CD4-positive, alpha-beta T cell (primary cell): ENCODE results near the gene DMRT3. TPM values are rescaled to one million over a fixed set of nuclear protein-coding genes. Genes with fewer than 3 reads are reported as not detected.

Experiments
- ATAC-seq: fragments of 200-7000 bp; cut with Tn5 transposase; one replicate; pipeline ENCODE4 v1.10.0; 2022; ENCODE audit warnings: mild to moderate bottlenecking; ENCODE audit not compliant: poor library complexity
- CTCF ChIA-PET: fragments of 350-600 bp; sonication (Branson Sonifier 250); formaldehyde crosslinking; loops from one replicate; lab custom pipeline; 2021; ENCODE audit warnings: antibody characterized with exemption, inconsistent platforms; lab: Charles Lee
- POLR2A ChIA-PET: fragments of 350-600 bp; sonication (Branson Sonifier 250); formaldehyde crosslinking; loops from one replicate; lab custom pipeline; 2021; ENCODE audit warnings: antibody characterized with exemption, inconsistent platforms; lab: Charles Lee
- DNase-seq, 14 experiments: peaks; one replicate each; pipeline ENCODE4 v3.0.0-alpha.2; 2013 to 2020; ENCODE audit warnings: mixed read lengths in 2 of 14
- H3K27ac ChIP-seq, 2 donors: one replicate each; pipeline versions ENCODE4 v1.5.1 to v1.7.0; 2013; ENCODE audit warnings: low read length in 2 of 2, low read depth in 1 of 2, mild to moderate bottlenecking in 1 of 2
- H3K27me3 ChIP-seq, 2 experiments: 1 replicate in 1 of 2; 2 replicates in 1 of 2; pipeline versions ENCODE4 v1.6.1 to v1.7.0; 2013; ENCODE audit warnings: low read length in 2 of 2, control low read depth in 1 of 2, mild to moderate bottlenecking in 1 of 2, moderate library complexity in 1 of 2; ENCODE audit not compliant: insufficient read depth in 2 of 2, control insufficient read depth in 1 of 2
- H3K36me3 ChIP-seq: one replicate; pipeline ENCODE4 v1.6.1; 2013; ENCODE audit warnings: low read length, control low read depth; ENCODE audit not compliant: insufficient read depth
- H3K4me1 ChIP-seq: one replicate; pipeline ENCODE4 v1.6.1; 2013; ENCODE audit warnings: low read length, control low read depth; ENCODE audit not compliant: insufficient read depth
- H3K4me3 ChIP-seq: one replicate; pipeline ENCODE4 v1.5.1; 2013; ENCODE audit warnings: mild to moderate bottlenecking, low read length, moderate library complexity
- H3K9me3 ChIP-seq, 2 experiments: 1 replicate in 1 of 2; 2 replicates in 1 of 2; pipeline versions ENCODE4 v1.6.1 to v1.7.0; 2013; ENCODE audit warnings: low read length in 2 of 2, mild to moderate bottlenecking in 2 of 2, control low read depth in 1 of 2, moderate library complexity in 1 of 2; ENCODE audit not compliant: control insufficient read depth in 1 of 2, insufficient read depth in 1 of 2
- H3K27ac Mint-ChIP-seq: one replicate; pipeline ENCODE4 v1.8.0; 2020; ENCODE audit warnings: mixed read lengths
- H3K27me3 Mint-ChIP-seq: one replicate; pipeline ENCODE4 v1.8.0; 2021; ENCODE audit warnings: mixed read lengths
- H3K36me3 Mint-ChIP-seq: one replicate; pipeline ENCODE4 v1.8.0; 2021; ENCODE audit warnings: low read depth, mixed read lengths
- H3K4me1 Mint-ChIP-seq: one replicate; pipeline ENCODE4 v1.8.0; 2021; ENCODE audit warnings: low read depth, mixed read lengths
- H3K4me3 Mint-ChIP-seq: one replicate; pipeline ENCODE4 v1.8.0; 2020; ENCODE audit warnings: mild to moderate bottlenecking, mixed read lengths
- H3K9me3 Mint-ChIP-seq: one replicate; pipeline ENCODE4 v1.8.0; 2020; ENCODE audit warnings: mixed read lengths
- intact Hi-C, 2 experiments: fragments of 100-400 bp; cut with DNase I in 1 of 2; cut with micrococcal nuclease in 1 of 2; formaldehyde crosslinking; loops; one replicate each; pipeline versions ENCODE4 v1.15.1 to v1.9.0; 2023 to 2025; cut with DNase I, micrococcal nuclease
- total RNA-seq, 174 experiments: library from RNA in 2 of 174; stranded (reverse) in 2 of 174; gene quantifications; one replicate each; pipeline ENCODE4 v1.2.3 and lab custom pipeline; 2021 to 2026
- TF ChIP-seq, protein P1 (sequence below): fragments of 200-600 bp; IDR thresholded peaks from one replicate; pipeline ENCODE4 v1.8.0; 2022; ENCODE audit warnings: antibody characterized with exemption, mild to moderate bottlenecking

The DMRT3 gene
- total RNA-seq, 2 experiments from 2014 or later: not detected

GRCh38 chr9:969310-970150, 6.9 kb upstream of the DMRT3 start:
- CTCF ChIA-PET: no interaction called here
- peaks cover 25% of the 10 kb centered on the region for H3K4me1 Mint-ChIP-seq
- H3K27ac ChIP-seq: no peak overlapping the region
- ATAC-seq (no peak), DNase-seq (no peak)
- TF ChIP-seq, protein P1, sequence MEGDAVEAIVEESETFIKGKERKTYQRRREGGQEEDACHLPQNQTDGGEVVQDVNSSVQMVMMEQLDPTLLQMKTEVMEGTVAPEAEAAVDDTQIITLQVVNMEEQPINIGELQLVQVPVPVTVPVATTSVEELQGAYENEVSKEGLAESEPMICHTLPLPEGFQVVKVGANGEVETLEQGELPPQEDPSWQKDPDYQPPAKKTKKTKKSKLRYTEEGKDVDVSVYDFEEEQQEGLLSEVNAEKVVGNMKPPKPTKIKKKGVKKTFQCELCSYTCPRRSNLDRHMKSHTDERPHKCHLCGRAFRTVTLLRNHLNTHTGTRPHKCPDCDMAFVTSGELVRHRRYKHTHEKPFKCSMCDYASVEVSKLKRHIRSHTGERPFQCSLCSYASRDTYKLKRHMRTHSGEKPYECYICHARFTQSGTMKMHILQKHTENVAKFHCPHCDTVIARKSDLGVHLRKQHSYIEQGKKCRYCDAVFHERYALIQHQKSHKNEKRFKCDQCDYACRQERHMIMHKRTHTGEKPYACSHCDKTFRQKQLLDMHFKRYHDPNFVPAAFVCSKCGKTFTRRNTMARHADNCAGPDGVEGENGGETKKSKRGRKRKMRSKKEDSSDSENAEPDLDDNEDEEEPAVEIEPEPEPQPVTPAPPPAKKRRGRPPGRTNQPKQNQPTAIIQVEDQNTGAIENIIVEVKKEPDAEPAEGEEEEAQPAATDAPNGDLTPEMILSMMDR: no peak
- peaks cover 81% of the 10 kb centered on the region for H3K27me3 Mint-ChIP-seq
- peaks cover 8 to 51% of the 10 kb centered on the region in 2 experiments for H3K9me3 ChIP-seq
- peaks cover 70 to 97% of the 10 kb centered on the region in 2 experiments for H3K27me3 ChIP-seq
- intact Hi-C loops: no loop called here
- H3K4me3 ChIP-seq: no peak overlapping the region
- H3K4me3 Mint-ChIP-seq: peak overlapping the region; percentile 43
- POLR2A ChIA-PET: no interaction called here
- H3K36me3 ChIP-seq: no peaks in the 10 kb centered on the region
- no peak overlapping the region for H3K27ac Mint-ChIP-seq
- H3K9me3 Mint-ChIP-seq: peaks cover 4% of the 10 kb centered on the region
- peaks cover 36% of the 10 kb centered on the region for H3K4me1 ChIP-seq
- no peaks in the 10 kb centered on the region for H3K36me3 Mint-ChIP-seq

- POLR2A ChIA-PET: no interaction called here
- intact Hi-C loops: no loop called here
- Histone ChIP-seq H3K27ac (no peak overlapping the region), H3K36me3 (no peaks in the 10 kb centered on the region), H3K4me1 (peaks cover 41% of the 10 kb centered on the region), H3K27me3 (peaks cover 76 to 97% of the 10 kb centered on the region in 2 experiments), H3K4me3 (no peak overlapping the region), H3K9me3 (peaks cover 8 to 59% of the 10 kb centered on the region in 2 experiments)
- CTCF ChIA-PET: no interaction called here
- no peak overlapping the region for H3K27ac Mint-ChIP-seq
- DNase-seq (no peak), ATAC-seq (no peak)
- no peaks in the 10 kb centered on the region for H3K36me3 Mint-ChIP-seq
- TF ChIP-seq, protein P1: no peak
- no peak overlapping the region for H3K4me3 Mint-ChIP-seq
- H3K4me1 Mint-ChIP-seq: peaks cover 26% of the 10 kb centered on the region
- H3K9me3 Mint-ChIP-seq: peaks cover 4% of the 10 kb centered on the region
- H3K27me3 Mint-ChIP-seq: peaks cover 81% of the 10 kb centered on the region
Observed at GRCh38 chr9:970151-970996, 6.1 kb upstream of the DMRT3 start.

DNA sequence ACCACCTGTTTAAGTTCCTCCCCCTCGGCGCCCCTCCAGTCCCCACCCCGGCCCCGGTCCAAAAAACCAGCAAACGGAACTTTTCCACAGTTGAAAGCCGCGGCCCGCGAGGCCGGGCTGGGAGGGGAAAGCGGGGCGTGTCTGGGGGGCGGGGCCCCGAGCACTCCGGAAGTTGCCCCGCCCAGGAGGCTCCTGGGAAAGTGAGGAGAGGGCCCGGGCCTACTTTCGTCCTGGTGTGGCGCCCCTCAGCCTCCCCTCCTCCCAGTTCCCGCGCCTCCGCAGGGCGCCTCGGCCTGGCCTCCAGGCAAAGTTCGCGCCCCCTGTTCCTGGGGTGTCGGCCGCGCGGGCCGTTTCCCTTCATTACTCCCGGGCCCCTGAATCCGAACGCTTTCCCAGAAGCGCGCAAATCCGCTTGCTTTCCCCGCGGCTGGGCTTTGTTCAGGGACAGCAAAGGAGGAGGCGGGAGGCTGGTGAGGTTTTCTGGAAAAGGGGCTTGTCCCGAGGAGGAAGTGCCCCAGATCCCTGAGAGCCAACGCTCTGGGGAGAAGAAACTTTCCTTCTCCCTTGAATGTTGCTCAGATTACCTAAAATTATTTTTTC, 4.5 kb upstream of the DMRT3 start:
- H3K27me3 ChIP-seq: peaks cover 76 to 100% of the 10 kb centered on the region in 2 experiments
- peak overlapping the region; percentile 15 for H3K4me3 Mint-ChIP-seq
- H3K9me3 ChIP-seq: peaks cover 5 to 60% of the 10 kb centered on the region in 2 experiments
- H3K4me3 ChIP-seq: peak overlapping the region; percentile 19
- no peak overlapping the region for H3K27ac Mint-ChIP-seq
- peaks cover 33% of the 10 kb centered on the region for H3K4me1 Mint-ChIP-seq
- intact Hi-C loops: no loop called here
- ChIA-PET POLR2A (no interaction called here), CTCF (no interaction called here)
- TF ChIP-seq, protein P1: no peak
- peaks cover 43% of the 10 kb centered on the region for H3K4me1 ChIP-seq
- no peak overlapping the region for H3K27ac ChIP-seq
- DNase-seq: no peak
- H3K27me3 Mint-ChIP-seq: peaks cover 77% of the 10 kb centered on the region
- H3K9me3 Mint-ChIP-seq: peaks cover 4% of the 10 kb centered on the region
- H3K36me3 ChIP-seq: no peaks in the 10 kb centered on the region
- H3K36me3 Mint-ChIP-seq: no peaks in the 10 kb centered on the region
- no peak for ATAC-seq
